ELR (cell line): Measurements from ENCODE around the gene CNGB1.

Source experiments
- DNase-seq: peaks from one replicate; pipeline ENCODE4 v3.0.0-alpha.2; 2015; ENCODE audit warnings: low read depth

The CNGB1 gene

GRCh38 chr16:57972306-57972705, 1.4 kb upstream of the CNGB1 start:
- DNase-seq: no peak

GRCh38 chr16:57971848-57972247, 920 bp upstream of the CNGB1 start:
- DNase-seq: no peak

GRCh38 chr16:57970319-57970718, 609 bp downstream of the CNGB1 start:
- DNase-seq: no peak

- DNase-seq: no peak
Measured at GRCh38 chr16:57969451-57970123, 1.3 kb downstream of the CNGB1 start.

- no peak for DNase-seq
Measured at GRCh38 chr16:57967916-57968315, 3.0 kb downstream of the CNGB1 start.

- DNase-seq: no peak
Measured at GRCh38 chr16:57966986-57967385, 3.9 kb downstream of the CNGB1 start.

- DNase-seq: no peak
Measured at GRCh38 chr16:57966204-57966771, 4.6 kb downstream of the CNGB1 start.

- DNase-seq: no peak
Measured at GRCh38 chr16:57964157-57964700, 6.7 kb downstream of the CNGB1 start.

GRCh38 chr16:57962756-57963155, 8.2 kb downstream of the CNGB1 start:
- no peak for DNase-seq

GRCh38 chr16:57962046-57962445, 8.9 kb downstream of the CNGB1 start:
- DNase-seq: no peak

GRCh38 chr16:57961538-57961937, 9.4 kb downstream of the CNGB1 start:
- DNase-seq: no peak

- no peak for DNase-seq
Measured at GRCh38 chr16:57960826-57961472, 10.0 kb downstream of the CNGB1 start.

GRCh38 chr16:57960310-57960709, 10.6 kb downstream of the CNGB1 start:
- no peak for DNase-seq

- DNase-seq: no peak
Measured at GRCh38 chr16:57959804-57960203, 11.1 kb downstream of the CNGB1 start.

GRCh38 chr16:57959121-57959520, 11.8 kb downstream of the CNGB1 start:
- DNase-seq: no peak

GRCh38 chr16:57958544-57958943, 12.4 kb downstream of the CNGB1 start:
- DNase-seq: no peak

- no peak for DNase-seq
Measured at GRCh38 chr16:57957673-57958392, 13.1 kb downstream of the CNGB1 start.

GRCh38 chr16:57956924-57957672, 13.8 kb downstream of the CNGB1 start:
- no peak for DNase-seq

- DNase-seq: no peak
Measured at GRCh38 chr16:57956270-57956808, 14.6 kb downstream of the CNGB1 start.

- DNase-seq: no peak
Measured at GRCh38 chr16:57955572-57956188, 15.2 kb downstream of the CNGB1 start.

GRCh38 chr16:57953857-57954256, 17.1 kb downstream of the CNGB1 start:
- DNase-seq: no peak
